ENCODE results near the gene NUCB1. TPM values are rescaled to one million over a fixed set of nuclear protein-coding genes. Genes with fewer than 3 reads are reported as not detected.

The NUCB1 gene
- total RNA-seq, 1 donor from 2014 or later: 215 TPM

DNA sequence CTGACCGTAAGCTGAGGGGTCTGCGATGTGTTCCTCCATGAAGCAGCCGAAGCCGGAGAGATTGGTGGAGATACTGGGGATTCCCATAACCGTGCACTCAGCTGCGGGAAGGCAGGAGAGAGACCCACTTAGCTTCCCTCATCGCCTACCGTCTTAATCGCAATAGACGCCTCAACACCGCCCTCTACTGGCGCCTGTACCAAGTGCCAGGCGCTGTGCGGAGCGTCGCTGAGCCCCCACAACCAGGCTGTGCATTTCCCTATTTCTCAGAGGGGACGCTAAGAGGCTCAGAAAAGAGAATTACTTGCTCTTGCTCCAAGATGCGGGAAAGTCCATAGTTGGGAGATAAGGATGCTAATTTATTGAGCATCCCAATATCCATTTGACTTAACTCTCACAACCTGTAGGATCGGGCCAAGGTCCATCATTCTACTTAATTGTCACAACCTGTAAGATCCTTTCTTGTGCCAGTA lies 70.8 kb downstream of the NUCB1 start:
- no peaks in the 10 kb centered on the region for H3K9me3 Mint-ChIP-seq (ENCODE audit: low read depth)
- no peak for DNase-seq (ENCODE audit: low spot score)
- no peak overlapping the region for H3K4me3 Mint-ChIP-seq (ENCODE audit: unreplicated experiment)
- TF ChIP-seq, protein P1, sequence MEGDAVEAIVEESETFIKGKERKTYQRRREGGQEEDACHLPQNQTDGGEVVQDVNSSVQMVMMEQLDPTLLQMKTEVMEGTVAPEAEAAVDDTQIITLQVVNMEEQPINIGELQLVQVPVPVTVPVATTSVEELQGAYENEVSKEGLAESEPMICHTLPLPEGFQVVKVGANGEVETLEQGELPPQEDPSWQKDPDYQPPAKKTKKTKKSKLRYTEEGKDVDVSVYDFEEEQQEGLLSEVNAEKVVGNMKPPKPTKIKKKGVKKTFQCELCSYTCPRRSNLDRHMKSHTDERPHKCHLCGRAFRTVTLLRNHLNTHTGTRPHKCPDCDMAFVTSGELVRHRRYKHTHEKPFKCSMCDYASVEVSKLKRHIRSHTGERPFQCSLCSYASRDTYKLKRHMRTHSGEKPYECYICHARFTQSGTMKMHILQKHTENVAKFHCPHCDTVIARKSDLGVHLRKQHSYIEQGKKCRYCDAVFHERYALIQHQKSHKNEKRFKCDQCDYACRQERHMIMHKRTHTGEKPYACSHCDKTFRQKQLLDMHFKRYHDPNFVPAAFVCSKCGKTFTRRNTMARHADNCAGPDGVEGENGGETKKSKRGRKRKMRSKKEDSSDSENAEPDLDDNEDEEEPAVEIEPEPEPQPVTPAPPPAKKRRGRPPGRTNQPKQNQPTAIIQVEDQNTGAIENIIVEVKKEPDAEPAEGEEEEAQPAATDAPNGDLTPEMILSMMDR (IDR thresholded peaks at IDR 0.05): peak; percentile 94
- no peak overlapping the region for H3K27ac Mint-ChIP-seq (ENCODE audit: unreplicated experiment)
- H3K36me3 Mint-ChIP-seq (ENCODE audit: low read depth): peaks cover 18% of the 10 kb centered on the region
- H3K4me1 Mint-ChIP-seq (ENCODE audit: low read depth): peaks cover 24% of the 10 kb centered on the region
- H3K27me3 Mint-ChIP-seq (ENCODE audit: low read depth): no peaks in the 10 kb centered on the region

Other genes with a start within 250 kb of the NUCB1 start
- 0.97 to 1.1 TPM (median 1.1 TPM) in 3 replicates for gene NTN5, start 227.3 kb upstream of the NUCB1 start, total RNA-seq
- gene FUT2, start 204.3 kb upstream of the NUCB1 start, total RNA-seq: not detected in 3 replicates
- gene MAMSTR, start 180.6 kb upstream of the NUCB1 start, total RNA-seq: 1.6 to 2.9 TPM (median 1.7 TPM) in 3 replicates
- 0.31 to 1.00 TPM (median 0.62 TPM) in 3 replicates for gene RASIP1, start 159.7 kb upstream of the NUCB1 start, total RNA-seq
- gene IZUMO1, start 153.4 kb upstream of the NUCB1 start, total RNA-seq: not detected in 3 replicates
- 0.44 to 0.52 TPM in 2 of 3 replicates, not detected in the other for gene FUT1, start 147.7 kb upstream of the NUCB1 start, total RNA-seq
- gene FGF21, start 144.8 kb upstream of the NUCB1 start, total RNA-seq: not detected in 3 replicates
- gene BCAT2, start 89.3 kb upstream of the NUCB1 start, total RNA-seq: 30.9 to 42.2 TPM (median 41.4 TPM) in 3 replicates
- 11.4 to 13.6 TPM (median 13.5 TPM) in 3 replicates for gene HSD17B14, start 63.8 kb upstream of the NUCB1 start, total RNA-seq
- 16.8 to 34.3 TPM (median 19.6 TPM) in 3 replicates for gene PLEKHA4, start 31.7 kb upstream of the NUCB1 start, total RNA-seq
- 42.1 to 106 TPM (median 104 TPM) in 3 replicates for gene PPP1R15A, start 27.9 kb upstream of the NUCB1 start, total RNA-seq
- gene TULP2, start 1.6 kb upstream of the NUCB1 start, total RNA-seq: not detected in 3 replicates
- not detected in 3 replicates for gene DHDH, start 33.4 kb downstream of the NUCB1 start, total RNA-seq
- 161 to 167 TPM (median 165 TPM) in 3 replicates for gene BAX, start 54.6 kb downstream of the NUCB1 start, total RNA-seq
- 1,722 to 4,533 TPM (median 1,892 TPM) in 3 replicates for gene FTL, start 65.0 kb downstream of the NUCB1 start, total RNA-seq
- 43.4 to 51.1 TPM (median 49.1 TPM) in 3 replicates for gene GYS1, start 93.0 kb downstream of the NUCB1 start, total RNA-seq
- 45.3 to 72.5 TPM (median 47.7 TPM) in 3 replicates for gene RUVBL2, start 93.6 kb downstream of the NUCB1 start, total RNA-seq
- gene LHB, start 116.8 kb downstream of the NUCB1 start, total RNA-seq: not detected in 3 replicates
- not detected in 3 replicates for gene CGB3, start 124.0 kb downstream of the NUCB1 start, total RNA-seq
- gene CGB2, start 131.6 kb downstream of the NUCB1 start, total RNA-seq: 0.56 TPM in 1 of 3 replicates, not detected in the others
- 0.92 TPM in 1 of 3 replicates, not detected in the others for gene CGB1, start 136.6 kb downstream of the NUCB1 start, total RNA-seq
- 1.6 TPM in 1 of 3 replicates, not detected in the others for gene CGB5, start 143.5 kb downstream of the NUCB1 start, total RNA-seq
- gene CGB8, start 148.8 kb downstream of the NUCB1 start, total RNA-seq: 1.7 to 3.1 TPM (median 2.4 TPM) in 3 replicates
- gene CGB7, start 157.4 kb downstream of the NUCB1 start, total RNA-seq: 0.52 to 0.85 TPM in 2 of 3 replicates, not detected in the other
- gene NTF4, start 164.5 kb downstream of the NUCB1 start, total RNA-seq: 1.1 to 1.6 TPM in 2 of 3 replicates, not detected in the other
- 0.12 TPM in 1 of 3 replicates, not detected in the others for gene KCNA7, start 172.4 kb downstream of the NUCB1 start, total RNA-seq
- gene SNRNP70, start 185.1 kb downstream of the NUCB1 start, total RNA-seq: 151 to 218 TPM (median 163 TPM) in 3 replicates
- gene LIN7B, start 214.1 kb downstream of the NUCB1 start, total RNA-seq: 12.7 to 14.3 TPM (median 13.9 TPM) in 3 replicates
- gene C19orf73, start 218.8 kb downstream of the NUCB1 start, total RNA-seq: 1.1 to 1.7 TPM (median 1.6 TPM) in 3 replicates
- gene PPFIA3, start 219.2 kb downstream of the NUCB1 start, total RNA-seq: 12.7 to 14.4 TPM (median 13.9 TPM) in 3 replicates